Measurements from ENCODE around the gene BAG5.

- TF ChIP-seq, protein P1, sequence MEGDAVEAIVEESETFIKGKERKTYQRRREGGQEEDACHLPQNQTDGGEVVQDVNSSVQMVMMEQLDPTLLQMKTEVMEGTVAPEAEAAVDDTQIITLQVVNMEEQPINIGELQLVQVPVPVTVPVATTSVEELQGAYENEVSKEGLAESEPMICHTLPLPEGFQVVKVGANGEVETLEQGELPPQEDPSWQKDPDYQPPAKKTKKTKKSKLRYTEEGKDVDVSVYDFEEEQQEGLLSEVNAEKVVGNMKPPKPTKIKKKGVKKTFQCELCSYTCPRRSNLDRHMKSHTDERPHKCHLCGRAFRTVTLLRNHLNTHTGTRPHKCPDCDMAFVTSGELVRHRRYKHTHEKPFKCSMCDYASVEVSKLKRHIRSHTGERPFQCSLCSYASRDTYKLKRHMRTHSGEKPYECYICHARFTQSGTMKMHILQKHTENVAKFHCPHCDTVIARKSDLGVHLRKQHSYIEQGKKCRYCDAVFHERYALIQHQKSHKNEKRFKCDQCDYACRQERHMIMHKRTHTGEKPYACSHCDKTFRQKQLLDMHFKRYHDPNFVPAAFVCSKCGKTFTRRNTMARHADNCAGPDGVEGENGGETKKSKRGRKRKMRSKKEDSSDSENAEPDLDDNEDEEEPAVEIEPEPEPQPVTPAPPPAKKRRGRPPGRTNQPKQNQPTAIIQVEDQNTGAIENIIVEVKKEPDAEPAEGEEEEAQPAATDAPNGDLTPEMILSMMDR (conservative IDR thresholded peaks at IDR 0.05; ENCODE audit: low read length): no peak
- TF ChIP-seq EZH2phosphoT487 (IDR thresholded peaks at IDR 0.05; ENCODE audit: borderline replicate concordance): no peak
These were observed 2.7 kb downstream of the BAG5 start for GRCh38 chr14:103559766-103560165.

Measured in Loucy (cell line).